T-helper 22 cell (primary cell): Measurements from ENCODE around the gene CPAMD8.
"Not testable (repeated sequence)": the region's sequence is repeated elsewhere in the genome, so short reads cannot be mapped to it uniquely, and the experiment has no call there.

Source experiments
- DNase-seq: peaks from one replicate; pipeline ENCODE4 v3.0.0-alpha.2; 2020; ENCODE audit warnings: low read depth

The CPAMD8 gene

GRCh38 chr19:17041976-17042375 is 15.4 kb upstream of the CPAMD8 start:
- no peak for DNase-seq

DNA sequence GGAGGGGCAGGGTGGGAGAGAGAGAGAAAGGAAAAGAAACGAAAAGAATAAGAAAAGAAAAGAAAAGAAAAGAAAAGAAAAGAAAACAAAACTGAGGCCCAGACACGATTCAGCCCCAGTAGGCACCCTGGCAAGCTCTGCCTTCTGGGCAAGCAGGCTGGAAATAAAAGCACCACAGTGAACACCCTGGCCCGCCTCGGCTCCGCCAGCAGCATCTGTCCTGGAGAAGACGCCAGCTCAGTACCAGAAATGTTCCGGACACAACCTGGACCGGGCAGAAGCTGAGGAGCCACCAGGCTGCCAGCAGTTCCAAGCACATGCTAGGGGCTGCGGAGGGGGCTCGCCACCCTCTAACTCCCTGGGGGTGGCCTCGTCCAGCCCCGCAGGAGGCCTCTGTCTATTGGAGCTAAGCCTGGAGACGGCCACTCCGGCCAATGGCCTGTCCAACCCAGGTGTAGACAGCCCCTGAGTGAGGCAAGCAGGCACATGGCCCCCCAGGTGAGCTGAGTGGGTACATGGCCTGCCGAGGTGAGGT is 11.4 kb upstream of the CPAMD8 start:
- DNase-seq, result no peak

DNA sequence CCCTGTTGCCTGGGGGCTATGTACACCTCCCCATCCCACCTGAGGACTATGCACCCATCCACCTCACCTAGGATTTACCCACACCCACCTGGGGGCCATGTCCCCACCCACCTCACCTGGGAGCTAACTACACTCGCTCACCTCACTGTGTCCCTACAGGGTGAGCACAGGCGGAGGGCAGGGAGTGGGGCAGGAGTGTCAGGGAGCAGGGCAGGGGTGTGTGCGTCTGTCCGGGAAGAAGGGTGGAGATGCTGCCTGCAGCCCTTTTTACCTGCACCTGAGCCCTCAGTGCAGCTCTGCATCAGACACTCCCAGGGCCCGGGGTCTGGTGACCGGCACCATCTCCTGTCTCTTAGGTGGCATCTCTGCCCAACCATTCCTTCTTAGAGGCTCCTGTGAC is 10.6 kb upstream of the CPAMD8 start:
- DNase-seq, result no peak

- no peak for DNase-seq
Observed at GRCh38 chr19:17036640-17037039, 10.0 kb upstream of the CPAMD8 start.

DNA sequence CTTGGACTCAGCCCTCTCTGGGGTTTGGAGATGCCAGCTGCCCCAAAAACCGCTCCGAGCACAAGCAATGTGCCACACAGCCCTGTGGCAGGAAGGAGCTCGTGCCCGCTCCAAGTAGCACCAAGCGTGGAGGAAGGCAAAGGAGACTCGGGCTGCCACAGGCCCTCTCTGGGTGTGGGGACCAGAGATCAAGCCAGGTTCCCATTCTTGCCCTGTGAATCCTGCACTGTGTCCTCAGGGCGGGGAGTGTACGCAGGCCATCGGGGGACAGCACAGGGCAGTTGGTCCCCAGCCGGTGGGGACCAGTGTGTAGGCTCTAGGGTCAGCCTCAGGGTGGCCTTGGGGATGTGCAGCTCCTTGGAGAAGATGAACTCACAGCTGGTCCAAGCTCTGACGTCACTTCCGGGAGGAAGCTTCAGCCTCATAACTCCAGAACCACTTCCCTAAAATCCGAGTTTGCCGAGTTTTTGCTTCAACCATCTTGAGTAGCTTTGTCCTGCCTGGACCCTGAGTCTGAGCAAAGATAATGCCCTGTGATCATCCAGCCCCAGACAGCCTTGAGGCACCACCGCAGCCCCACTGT is 9.3 kb upstream of the CPAMD8 start:
- no peak for DNase-seq

GRCh38 chr19:17031741-17032140 is 5.1 kb upstream of the CPAMD8 start:
- no peak for DNase-seq

DNA sequence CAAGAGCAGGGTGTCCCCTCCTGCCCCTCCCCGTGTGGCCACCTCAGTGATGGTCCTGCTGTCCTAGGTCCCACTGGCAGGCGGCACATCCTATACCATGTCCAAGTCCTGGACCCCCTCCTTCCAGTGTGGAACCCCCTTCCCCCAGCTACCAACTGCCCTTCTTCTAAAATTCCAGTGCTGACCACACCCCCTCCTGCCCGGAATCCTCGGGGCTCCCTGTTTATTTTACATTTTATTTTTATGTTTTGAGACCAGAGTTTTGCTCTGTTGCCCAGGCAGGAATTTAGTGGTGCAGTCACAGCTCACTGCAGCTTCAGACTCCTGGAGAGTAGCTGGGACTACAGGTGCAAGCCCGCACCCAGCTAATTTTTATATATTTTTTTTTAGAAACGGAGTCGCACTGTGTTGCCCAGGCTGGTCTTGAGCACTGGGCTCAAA is 945 bp upstream of the CPAMD8 start:
- DNase-seq, result no peak

DNA sequence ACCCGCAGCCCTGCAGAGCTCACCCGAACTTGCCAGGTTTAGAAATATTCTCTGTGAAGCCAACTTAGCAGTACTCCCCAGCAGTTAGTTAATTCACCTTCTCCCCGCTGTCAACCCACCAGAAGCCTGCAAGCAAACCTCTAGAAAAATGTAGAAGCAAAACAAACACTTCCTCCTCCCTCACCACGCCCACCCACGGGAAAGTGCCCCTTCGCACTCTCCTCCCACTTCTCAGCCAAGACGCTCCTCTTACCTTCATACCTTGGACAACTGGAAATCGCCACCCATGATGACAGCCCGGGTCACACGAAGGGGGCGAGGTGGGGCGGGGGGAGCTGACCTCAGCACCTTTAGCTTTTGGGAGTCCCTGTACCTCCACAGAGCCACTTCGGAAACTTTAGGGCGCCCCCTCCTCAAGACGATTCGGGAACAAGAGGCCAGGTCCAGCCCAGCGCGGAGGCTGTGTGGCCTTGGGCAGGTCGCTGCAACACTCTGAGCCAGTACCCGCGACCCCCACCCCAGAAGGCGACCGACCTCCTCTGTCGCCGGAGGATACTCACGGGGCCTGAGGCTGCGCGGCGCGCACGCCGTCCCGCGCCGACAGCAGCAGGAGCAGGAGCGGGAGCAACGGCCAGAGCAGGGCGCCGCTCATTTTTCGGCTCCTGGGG is 485 bp downstream of the CPAMD8 start:
- no peak for DNase-seq

- DNase-seq, result no peak
Observed at GRCh38 chr19:17025361-17025760, 1.2 kb downstream of the CPAMD8 start.

DNA sequence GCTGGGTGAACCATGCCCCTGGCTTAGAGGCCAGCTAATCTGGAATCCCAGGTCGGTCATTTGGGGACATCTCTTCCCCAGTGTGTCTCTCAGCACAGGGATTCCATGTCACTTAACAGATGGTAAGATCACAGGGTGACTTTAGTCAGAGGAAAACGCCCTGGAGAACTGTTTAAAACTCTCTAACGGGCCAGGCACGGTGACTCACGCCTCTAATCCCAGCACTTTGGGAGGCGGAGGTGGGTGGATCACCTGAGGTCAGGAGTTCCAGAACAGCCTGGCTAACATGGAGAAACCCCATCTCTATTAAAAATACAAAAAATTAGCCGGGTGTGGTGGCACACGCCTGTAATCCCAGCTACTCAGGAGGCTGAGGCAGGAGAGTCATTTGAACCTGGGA is 1.7 kb downstream of the CPAMD8 start:
- DNase-seq, result not testable (repeated sequence)

DNA sequence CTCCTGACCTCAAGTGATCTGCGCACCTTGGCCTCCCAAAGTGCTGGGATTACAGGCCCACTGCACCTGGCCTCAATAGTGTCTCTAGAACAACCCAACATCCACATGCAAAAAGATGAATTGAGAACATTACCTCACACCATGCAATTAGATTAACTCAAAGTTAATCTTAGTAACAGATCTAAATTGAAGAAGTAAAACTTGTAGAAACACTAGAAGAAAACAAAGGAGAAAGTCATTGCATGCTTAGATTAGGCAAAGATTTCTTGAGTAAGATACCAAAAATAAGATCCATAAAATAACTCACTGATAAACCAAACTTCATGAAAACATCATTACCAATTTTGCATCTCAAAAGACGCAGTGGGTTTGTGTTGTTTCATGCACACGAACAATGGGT is 2.8 kb downstream of the CPAMD8 start:
- no peak for DNase-seq

DNA sequence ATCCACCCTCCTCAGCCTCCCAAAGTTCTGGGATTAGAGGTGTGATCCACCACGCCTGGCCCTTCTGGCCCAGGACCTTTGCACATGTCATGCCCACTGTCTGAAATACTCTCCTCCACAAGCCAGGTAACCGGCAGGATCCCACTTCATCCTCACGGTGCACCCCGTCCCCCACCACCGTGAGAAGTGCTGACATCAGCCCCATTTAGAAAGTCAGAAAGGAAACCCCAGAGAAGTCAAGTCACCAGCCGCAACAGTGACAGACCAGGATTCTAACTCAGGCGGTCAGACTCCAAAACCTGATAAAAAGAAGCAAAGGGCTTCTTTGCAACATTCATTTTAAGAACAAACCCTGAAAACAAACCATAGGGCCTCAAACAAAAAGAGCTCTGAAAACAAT is 3.9 kb downstream of the CPAMD8 start:
- DNase-seq, result no peak

- no peak for DNase-seq
Observed at GRCh38 chr19:17021793-17022590, 4.6 kb downstream of the CPAMD8 start.

DNA sequence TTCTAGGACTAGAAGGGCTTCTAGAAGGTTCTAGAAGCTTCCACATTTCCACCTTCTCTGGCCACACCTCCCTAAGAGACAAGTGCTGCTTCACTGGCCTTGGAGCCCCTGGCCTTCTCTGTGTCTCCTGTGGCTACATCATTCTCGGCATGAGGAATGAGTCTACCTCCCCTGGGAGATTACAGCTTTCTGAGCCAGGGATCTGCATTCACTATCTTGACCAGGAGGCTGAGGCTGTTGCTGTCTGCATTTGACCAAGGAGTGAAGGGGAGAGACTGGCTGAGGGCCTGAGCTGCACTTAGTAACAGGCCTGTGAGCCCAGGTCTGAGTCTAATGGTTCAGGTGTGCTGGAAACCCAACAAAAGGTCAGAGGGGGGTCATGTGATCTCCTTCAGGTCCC is 5.3 kb downstream of the CPAMD8 start:
- no peak for DNase-seq

GRCh38 chr19:17020823-17021222 is 5.8 kb downstream of the CPAMD8 start:
- no peak for DNase-seq

DNA sequence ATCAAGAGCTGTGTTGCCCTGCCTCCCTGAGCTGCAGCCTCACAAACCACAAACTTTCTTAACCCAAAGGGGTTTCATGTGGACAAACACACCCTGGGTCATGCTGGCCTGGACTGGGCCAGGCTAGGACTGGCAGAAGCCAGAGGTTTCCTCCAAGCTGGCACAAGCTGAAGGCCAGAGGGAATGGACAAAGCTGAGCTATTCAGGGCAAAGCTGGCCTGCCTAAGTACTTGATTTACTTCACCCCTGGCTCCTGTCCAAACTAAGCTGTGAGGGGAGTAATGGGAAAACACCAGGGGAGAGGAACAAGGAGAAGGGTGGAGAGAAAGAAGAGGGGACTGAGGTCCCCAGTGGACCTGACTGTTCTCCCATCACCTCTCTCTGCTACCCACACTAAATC is 6.2 kb downstream of the CPAMD8 start:
- no peak for DNase-seq

- not testable (repeated sequence) for DNase-seq
Observed at GRCh38 chr19:17014212-17014861, 12.3 kb downstream of the CPAMD8 start.

- no peak for DNase-seq
Observed at GRCh38 chr19:17011485-17011884, 15.1 kb downstream of the CPAMD8 start.

DNA sequence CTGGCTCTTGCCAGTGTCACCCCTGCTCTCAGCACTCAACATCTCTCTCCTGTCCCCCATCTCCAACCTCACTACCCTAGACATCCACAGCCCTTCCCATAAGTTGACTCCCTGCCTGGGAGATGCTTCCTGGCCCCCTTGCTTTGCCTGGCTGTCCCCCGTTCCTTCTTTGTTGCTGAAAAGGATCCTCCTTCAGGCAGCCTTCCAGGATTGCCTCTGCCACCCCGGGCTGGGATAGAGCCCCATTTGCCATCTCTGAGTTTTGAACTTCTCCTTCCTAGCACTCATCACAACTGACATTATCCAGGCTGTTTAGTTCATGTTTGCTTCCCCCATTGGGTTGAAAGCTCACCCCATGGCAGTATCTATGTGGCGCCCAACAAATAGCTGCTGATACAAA is 20.0 kb downstream of the CPAMD8 start:
- no peak for DNase-seq

- DNase-seq, result no peak
Observed at GRCh38 chr19:17005000-17005399, 21.6 kb downstream of the CPAMD8 start.

DNA sequence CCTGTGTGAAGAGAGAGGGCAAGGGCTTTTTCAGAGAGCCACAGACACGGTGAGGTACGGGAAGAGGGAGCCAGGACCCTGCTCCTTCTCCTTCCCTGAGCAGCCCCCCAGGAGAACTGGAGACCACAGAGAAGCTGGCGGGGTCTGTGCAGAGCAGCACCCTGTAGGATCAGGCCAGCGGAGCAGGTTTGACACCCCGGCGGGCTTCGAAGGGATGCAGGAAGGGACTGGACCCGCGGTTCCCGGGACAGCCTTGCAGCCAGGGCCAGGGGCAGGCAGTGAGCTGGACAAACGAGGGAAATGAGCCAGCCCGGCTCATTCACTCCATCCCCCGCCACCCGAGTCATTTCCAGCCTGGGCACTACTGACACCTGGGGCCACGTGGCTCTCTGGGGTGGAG is 22.2 kb downstream of the CPAMD8 start:
- no peak for DNase-seq

GRCh38 chr19:17002455-17002854 is 24.2 kb downstream of the CPAMD8 start:
- no peak for DNase-seq
